HG03103 (cell line): ENCODE results near the gene HPN.

Source experiments
- ATAC-seq: cut with Tn5 transposase; IDR thresholded peaks from one replicate; pipeline ENCODE4 v1.9.1; 2021; ENCODE audit warnings: low read depth; ENCODE audit not compliant: unreplicated experiment

Gene HPN

GRCh38 chr19:35059006-35059798, 17.7 kb downstream of the HPN start:
- ATAC-seq: no peak

DNA sequence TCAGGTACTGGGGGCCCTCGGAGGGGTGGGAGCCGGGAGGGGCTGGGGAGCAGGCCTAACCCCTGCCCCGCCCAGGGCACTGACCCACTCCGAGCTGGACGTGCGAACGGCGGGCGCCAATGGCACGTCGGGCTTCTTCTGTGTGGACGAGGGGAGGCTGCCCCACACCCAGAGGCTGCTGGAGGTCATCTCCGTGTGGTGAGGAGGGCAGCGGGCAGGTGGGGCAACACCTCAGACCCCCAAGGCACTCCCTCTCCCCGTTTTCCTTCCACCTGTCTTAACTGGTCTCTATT, 18.2 kb downstream of the HPN start:
- ATAC-seq: no peak

GRCh38 chr19:35060160-35060855, 18.8 kb downstream of the HPN start:
- ATAC-seq: no peak

DNA sequence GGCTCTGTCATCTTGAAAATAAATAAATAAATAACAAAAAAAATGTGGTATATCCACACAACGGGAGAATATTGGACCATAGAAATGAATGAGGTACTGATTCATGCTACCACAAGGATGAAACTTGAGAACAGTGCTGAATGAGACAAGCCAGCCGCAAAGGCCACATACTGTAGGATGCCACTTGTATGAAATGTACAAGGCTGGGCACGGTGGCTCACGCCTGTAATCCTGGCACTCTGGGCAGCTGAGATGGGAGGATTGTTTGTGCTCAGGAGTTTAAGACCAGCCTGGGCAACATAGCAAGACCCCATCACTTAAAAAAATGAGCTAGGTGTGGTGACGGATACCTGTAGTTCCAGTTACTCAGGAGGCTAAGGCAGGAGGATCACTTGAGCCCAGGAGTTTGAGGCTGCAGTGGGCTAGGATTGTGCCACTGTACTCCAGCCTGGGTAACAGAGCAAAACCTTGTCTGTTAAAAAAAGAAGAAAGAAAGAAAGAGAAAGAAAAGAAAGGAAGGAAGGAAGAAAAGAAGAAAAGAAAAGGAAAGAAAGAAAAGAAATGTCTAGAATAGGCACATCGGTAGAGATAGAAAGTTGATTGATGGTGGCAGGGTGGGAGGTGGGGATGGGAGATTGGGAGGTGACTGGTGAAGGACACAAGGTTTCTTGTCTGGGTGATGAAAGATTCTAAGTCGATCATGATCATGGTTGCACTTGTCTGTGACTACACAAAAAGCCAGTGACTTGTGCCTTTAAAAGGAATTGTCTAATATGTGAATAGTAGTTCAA, 20.3 kb downstream of the HPN start:
- no peak for ATAC-seq

- no peak for ATAC-seq
Observed at GRCh38 chr19:35062942-35063341, 21.4 kb downstream of the HPN start.

DNA sequence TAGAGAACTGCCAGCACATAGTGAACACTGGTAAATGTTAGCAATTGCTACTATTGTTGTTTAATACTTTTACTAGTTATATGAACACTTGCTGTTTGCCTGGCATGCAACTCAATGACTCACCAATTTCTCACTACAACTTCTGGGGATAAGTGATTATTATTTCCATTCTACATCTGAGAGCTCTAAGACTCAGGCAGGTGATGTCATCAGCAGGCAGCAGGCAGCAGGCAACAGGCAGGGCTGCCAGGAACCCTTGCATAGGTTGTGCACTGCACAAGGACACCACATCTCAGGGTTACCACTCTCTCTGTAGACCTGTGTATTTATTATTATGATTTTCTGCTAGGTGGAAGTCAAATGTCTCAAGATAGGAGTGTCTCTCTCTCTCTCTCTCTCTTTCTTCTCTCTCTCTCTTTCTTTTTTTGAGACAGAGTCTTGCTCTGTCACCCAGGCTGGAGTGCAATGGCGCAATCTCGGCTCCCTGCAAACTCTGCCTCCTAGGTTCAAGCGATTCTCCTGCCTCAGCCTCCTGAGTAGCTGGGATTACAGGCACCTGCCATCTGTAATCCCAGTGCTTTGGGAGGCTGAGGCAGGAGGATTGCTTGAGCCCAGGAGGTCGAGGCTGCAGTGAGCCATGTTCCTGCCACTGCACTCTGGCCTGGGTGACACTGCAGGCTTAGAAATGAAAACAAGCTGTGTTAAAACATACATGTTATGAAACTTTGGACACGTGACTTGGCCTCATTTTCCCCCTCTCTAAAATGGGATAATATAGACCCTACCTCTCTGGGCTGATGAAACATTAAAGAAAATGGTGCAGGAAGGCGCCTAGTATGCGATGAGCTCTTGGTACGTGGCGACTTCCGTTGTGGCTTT, 22.7 kb downstream of the HPN start:
- ATAC-seq: no peak

DNA sequence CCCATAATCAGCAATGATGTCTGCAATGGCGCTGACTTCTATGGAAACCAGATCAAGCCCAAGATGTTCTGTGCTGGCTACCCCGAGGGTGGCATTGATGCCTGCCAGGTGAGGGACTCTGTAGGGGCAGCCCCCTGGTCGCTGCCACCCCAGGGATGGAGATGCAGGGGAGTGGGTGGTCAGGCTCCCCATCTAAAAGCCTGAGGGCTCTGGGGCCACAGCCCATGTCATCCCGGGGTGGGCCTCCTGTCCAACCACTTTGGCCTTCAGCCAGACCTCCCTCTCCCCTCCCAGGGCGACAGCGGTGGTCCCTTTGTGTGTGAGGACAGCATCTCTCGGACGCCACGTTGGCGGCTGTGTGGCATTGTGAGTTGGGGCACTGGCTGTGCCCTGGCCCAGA, 24.1 kb downstream of the HPN start:
- ATAC-seq: no peak

GRCh38 chr19:35066121-35066520, 24.6 kb downstream of the HPN start:
- ATAC-seq: no peak

GRCh38 chr19:35066691-35067563, 25.4 kb downstream of the HPN start:
- peak; percentile 58 for ATAC-seq

DNA sequence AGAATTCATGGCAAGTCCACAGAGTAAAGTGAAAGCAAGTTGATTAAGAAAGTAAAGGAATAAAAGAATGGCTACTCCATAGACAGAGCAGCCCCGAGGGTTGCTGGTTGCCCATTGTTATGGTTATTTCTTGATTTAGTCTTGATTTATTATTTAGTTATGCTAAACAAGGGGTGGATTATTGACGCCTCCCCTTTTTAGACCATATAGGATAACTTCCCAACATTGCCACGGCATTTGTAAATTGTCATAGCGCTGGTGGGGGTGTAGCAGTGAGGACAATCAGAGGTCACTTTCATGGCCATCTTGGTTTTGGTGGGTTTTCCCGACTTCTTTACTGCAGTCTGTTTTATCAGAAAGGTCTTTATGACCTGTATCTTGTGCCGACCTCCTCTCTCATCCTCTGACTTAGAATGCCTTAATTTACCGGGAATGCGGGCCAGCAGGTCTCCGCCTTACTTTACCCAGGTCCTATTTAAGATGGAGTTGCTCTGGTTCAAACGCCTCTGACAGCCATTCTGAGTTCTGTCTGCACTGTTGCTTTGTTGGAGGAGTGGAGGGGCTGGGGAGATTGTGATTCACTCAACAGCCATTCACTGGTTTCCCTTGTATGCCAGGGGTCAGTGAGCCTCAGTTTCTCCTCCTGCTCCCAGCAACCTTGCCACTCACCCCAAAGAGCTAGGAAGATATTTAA, 27.6 kb downstream of the HPN start:
- no peak for ATAC-seq

DNA sequence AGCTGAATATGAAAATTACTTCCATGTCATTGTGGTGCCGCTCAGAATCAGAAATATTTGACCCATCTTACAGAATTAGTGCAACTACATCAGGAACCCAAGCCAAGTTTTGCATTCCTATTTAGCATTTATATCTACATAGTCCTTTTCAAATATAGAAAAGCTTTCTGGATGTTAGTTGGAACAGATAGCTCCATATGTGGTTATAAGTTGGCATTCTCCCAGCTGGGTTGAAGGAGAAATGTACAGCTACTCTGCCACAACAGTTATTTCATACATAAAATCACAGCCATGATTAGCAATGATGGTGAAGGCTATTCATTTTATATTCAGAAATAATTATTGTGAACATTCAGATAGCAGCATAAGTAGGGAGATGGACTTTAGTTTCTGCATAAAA, 28.2 kb downstream of the HPN start:
- no peak for ATAC-seq

DNA sequence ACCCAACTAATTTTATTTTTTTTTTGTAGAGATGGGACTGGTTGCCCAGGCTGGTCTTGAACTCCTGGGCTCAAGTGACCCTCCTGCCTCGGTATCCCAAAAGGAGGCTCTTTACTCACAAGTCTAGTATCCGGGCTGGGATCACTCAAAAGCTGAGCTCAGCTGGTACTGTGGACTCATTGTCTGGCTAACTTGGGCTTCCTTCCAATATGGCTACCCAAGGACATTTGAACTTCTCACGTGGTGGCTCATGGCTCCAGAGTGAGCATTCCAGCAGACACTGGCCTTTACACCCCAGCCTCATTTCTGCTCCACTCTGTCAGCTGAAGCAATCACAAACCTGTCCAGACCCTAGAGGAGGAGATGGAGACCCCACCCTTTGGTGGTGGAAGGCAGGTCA, 28.9 kb downstream of the HPN start:
- ATAC-seq: no peak

DNA sequence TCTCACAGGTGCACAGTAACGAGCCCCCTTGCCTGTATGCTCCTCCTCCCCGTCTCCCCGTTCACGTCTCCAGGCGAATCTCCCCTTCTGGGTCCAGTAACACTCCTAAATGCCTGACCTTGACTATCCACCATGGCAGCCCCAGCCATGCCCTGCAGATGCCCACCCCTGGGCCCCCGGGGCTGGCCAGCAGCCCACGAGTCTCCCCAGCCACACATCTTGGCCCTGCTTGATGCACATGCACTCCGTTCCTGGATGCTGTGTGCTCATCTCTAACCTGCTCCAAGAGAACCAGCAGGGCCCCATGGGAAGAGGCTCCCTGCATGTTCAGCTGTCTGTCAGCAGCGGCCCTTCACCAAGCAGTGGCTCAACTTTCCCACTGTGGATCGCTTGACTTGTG, 32.0 kb downstream of the HPN start:
- ATAC-seq: no peak

GRCh38 chr19:35073941-35074340, 32.4 kb downstream of the HPN start:
- no peak for ATAC-seq

- ATAC-seq: no peak
Observed at GRCh38 chr19:35074426-35075201, 33.1 kb downstream of the HPN start.

DNA sequence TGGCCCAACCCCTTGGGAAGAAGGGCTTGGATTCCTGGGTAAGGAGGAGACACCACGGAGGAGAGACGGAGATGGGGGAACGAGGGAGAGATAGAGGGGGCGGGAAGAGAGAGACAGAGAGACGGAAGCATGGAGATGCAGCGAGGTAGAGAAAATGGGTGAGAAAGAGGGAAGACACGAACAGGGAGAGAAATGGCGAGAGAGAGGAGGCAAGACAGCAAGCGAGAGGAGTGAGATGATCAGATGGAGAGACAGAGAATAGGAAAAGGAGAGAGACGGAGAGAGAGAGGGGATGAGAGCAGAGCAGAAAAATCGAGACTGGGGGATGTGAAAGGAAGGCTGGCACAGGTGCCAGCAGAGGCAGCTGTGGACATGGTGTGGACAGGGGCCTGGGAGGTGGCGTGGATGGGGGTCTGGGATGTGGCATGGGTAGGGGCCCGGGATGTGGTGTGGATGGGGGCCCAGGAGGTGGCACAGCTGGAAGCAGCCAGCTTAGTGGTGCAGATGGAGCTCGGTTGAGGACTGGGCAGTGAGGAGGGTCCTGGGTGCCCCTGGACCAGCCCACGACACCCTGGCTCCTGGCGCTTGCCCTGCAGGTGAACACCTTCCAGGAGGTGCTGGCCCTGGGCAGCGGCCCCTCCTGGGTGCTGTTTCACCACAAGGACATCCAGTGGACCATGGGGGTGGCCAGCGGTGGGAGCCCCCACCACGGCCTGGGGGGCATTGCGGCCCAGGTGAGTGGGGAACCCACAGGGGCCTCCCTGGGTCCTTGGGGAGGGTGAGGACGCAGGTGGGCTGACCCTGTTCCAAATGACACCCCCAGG, 33.9 kb downstream of the HPN start:
- ATAC-seq: no peak

- no peak for ATAC-seq
Observed at GRCh38 chr19:35076026-35076370, 34.5 kb downstream of the HPN start.

- ATAC-seq: no peak
Observed at GRCh38 chr19:35076657-35077056, 35.1 kb downstream of the HPN start.
